GM18951 (cell line): ENCODE data around the gene LCE2D.
"Not testable (repeated sequence)": the region's sequence is repeated elsewhere in the genome, so short reads cannot be mapped to it uniquely, and the experiment has no call there.

Experiments
- POLR2A ChIP-seq: IDR thresholded peaks from 4 replicates; pipeline ENCODE4 v1.6.1; 2011; ENCODE audit warnings: mild to moderate bottlenecking; ENCODE audit not compliant: insufficient read length, insufficient read depth; ENCODE audit errors: extremely low read depth
- in situ Hi-C: fragments of 300-500 bp; cut with MboI; formaldehyde crosslinking; loops from one replicate; pipeline ENCODE4 v1.12.0; 2022; ENCODE audit warnings: low sequenced_read_pairs, mixed read lengths, inconsistent platforms; ENCODE audit not compliant: unreplicated experiment

LCE2D gene

DNA sequence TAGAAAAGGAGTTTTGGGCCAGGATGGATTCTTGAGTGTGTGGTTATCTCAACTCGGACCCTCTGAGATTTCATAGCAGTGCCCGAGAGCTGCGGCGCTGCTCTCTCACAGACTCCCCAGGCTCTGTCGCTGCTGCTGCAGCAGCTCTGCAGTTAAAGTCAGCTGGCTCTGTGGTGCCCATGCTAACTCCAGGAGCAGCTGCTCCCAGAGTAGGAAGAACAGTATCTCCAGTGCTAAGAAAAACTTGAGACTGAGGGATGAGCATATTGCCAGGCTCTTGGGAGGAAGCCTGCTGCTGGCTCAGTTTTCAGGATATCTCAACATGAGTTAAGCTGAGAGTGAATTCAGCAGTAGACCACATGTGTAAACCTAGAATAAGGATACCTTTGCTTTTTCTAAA lies 4.5 kb downstream of the LCE2D start:
- in situ Hi-C loops = no loop called here
- TF ChIP-seq POLR2A = no peak

DNA sequence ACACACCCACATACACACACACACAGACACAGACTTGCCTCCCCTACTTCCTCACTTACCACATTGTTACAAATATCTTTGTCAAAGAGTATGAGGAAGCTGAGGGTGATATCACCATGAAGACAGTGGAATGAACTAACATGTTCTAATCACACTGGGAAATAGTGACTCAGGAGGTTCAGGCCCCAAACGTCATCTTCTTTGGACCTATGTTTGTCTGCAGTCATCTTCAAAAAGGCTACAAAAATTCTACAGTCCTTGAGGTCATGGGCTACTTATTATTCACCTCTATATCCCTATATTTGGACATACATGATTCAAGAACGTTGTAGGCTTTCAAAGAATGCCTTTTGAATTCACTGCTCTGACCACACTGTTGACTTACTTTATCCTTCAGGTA lies 9.8 kb downstream of the LCE2D start:
- in situ Hi-C loops = no loop called here
- no peak for TF ChIP-seq POLR2A

DNA sequence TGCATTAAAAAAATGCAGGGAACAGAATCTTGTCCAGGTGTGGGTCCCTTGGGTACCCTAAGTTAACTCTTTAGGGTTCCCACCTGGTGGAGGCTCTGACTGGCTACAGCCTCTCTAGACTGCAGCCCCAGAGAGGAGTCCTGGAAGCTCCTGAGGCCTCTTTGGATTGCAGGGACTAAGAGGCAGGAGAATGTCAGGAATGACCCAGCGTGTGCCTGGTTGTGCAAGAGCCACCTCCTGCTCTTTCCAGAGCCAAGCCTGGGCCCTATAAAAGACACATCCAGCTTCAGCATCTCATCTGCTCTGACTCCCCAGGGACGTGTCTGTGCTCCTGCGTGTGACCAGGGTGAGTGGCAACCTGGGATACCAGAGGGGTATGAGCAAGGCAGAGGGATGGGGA lies 11.8 kb downstream of the LCE2D start, which contains the start of gene LCE2C:
LCE2C (plus strand) TSS at position 297 of the 400 bp plus-strand sequence. CDS start 737 bp downstream, outside the sequence.
- in situ Hi-C loops = not testable (repeated sequence)

GRCh38 chr1:152679459-152679858 lies 16.3 kb downstream of the LCE2D start:
- in situ Hi-C loops = no loop called here
- TF ChIP-seq POLR2A = no peak

GRCh38 chr1:152681616-152682015 lies 18.4 kb downstream of the LCE2D start:
- in situ Hi-C loops = no loop called here
- no peak for TF ChIP-seq POLR2A

GRCh38 chr1:152683846-152684245 lies 20.7 kb downstream of the LCE2D start:
- TF ChIP-seq POLR2A = no peak
- in situ Hi-C loops = no loop called here

- in situ Hi-C loops = not testable (repeated sequence)
Observed at GRCh38 chr1:152685823-152686222, 22.6 kb downstream of the LCE2D start, which contains the start of gene LCE2B. Gene LCE2B (plus strand): TSS chr1:152686123. CDS start chr1:152686844, 721 bp downstream.

DNA sequence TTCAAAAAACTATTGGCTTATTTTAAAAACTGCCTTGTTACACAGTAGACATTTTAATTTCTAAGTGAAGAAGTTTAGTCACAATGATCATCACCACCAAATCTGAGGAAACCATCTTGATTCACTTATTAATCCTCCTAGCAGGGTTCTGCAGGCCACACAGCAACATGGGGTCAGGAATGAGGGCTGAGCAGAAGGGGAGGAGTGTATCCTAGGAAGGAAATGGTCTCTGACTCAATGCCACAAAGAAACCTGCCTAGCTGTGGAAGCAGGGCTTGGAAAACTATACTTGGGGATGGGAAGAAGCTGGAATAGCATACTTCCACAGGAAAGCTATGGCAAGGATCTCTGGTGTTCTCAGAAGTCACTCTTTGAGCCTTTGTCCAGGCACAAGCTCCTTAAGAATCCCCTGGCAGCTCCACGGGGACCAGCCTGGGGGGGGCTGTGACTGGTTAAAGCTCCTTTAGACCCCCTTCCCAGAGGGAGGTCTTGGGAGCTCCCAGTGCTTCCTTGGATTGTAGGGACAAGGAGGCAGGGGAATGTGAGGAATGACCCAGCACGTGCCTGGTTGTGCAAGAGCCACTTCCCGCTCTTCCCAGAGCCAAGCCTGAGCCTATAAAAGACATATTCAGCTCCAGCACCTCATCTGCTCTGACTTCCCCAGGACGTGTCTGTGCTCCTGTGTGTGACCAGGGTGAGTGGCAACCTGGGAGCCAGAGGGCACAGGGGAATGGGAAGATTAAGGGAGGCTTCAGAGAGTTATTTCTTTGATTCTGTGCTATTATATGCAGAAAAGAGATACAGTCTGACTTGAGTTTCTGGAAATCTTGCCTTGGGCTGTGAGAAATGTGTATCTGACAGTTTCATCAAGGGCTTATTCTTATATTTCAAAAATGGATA lies 34.8 kb downstream of the LCE2D start, which contains the start of gene LCE2A:
LCE2A (plus strand) TSS at position 645 of the 900 bp plus-strand sequence. CDS start 557 bp downstream, outside the sequence.
- in situ Hi-C loops = no loop called here
- TF ChIP-seq POLR2A = no peak

DNA sequence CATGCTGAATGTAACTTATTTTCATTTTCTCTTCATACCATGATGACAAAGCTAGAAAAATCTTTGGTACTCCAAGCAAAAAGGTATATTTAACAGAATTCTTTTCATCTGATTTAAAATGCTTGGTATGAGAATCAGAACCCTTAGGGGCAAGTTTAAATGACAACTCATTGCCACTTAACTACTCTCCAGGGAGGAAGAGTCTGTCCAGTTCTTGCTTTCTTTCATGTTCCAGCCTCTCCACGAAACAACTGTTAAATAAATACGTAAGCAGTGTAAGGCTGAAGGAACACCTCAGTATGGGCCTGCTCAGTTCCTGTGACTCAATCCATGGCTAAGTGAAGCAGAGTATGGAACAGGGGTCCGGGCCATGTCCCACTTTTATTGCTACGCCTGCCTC lies 36.6 kb downstream of the LCE2D start:
- in situ Hi-C loops = no loop called here
- TF ChIP-seq POLR2A = no peak

GRCh38 chr1:152707860-152708259 lies 44.7 kb downstream of the LCE2D start, which contains the start of gene LCE4A:
Gene LCE4A (plus strand): TSS chr1:152708160. CDS start chr1:152709076, 916 bp downstream.
- in situ Hi-C loops = no loop called here
- no peak for TF ChIP-seq POLR2A
